ENCODE results near the gene COL2A1.

COL2A1 gene

GRCh38 chr12:47989666-47990065 lies 14.6 kb downstream of the COL2A1 start:
- ATAC-seq, result no peak
- TF ChIP-seq PPARA (CRISPR knock-in tag; IDR thresholded peaks at IDR 0.05; ENCODE audit: borderline replicate concordance), result no peak
- TF ChIP-seq BACH2 (CRISPR knock-in tag; IDR thresholded peaks at IDR 0.05; ENCODE audit: borderline replicate concordance), result no peak
- no peak for TF ChIP-seq RARB (CRISPR knock-in tag; IDR thresholded peaks at IDR 0.05)
- TF ChIP-seq ZC3H10 (CRISPR knock-in tag; IDR thresholded peaks at IDR 0.05), result no peak
- no peak for TF ChIP-seq ZNF8 (CRISPR knock-in tag; IDR thresholded peaks at IDR 0.05)
- no peak for TF ChIP-seq CSRNP3 (CRISPR knock-in tag; IDR thresholded peaks at IDR 0.05)
- no peak for TF ChIP-seq OSR1 (CRISPR knock-in tag; IDR thresholded peaks at IDR 0.05)
- no peak for TF ChIP-seq TCF4 (CRISPR knock-in tag; IDR thresholded peaks at IDR 0.05; ENCODE audit: borderline replicate concordance)
- TF ChIP-seq ESRRG (CRISPR knock-in tag; IDR thresholded peaks at IDR 0.05), result no peak
- no peak for TF ChIP-seq PATZ1 (CRISPR knock-in tag; IDR thresholded peaks at IDR 0.05; ENCODE audit: borderline replicate concordance)
- no peak for TF ChIP-seq CREB5 (CRISPR knock-in tag; IDR thresholded peaks at IDR 0.05; ENCODE audit: low read depth)
- TF ChIP-seq ISL1 (CRISPR knock-in tag; IDR thresholded peaks at IDR 0.05), result no peak
- no peak for TF ChIP-seq ZNF565 (CRISPR knock-in tag; conservative IDR thresholded peaks at IDR 0.05; ENCODE audit: low read depth)
- no peak for TF ChIP-seq CSDC2 (CRISPR knock-in tag; IDR thresholded peaks at IDR 0.05)
- no peak for TF ChIP-seq GLIS3 (CRISPR knock-in tag; IDR thresholded peaks at IDR 0.05)

- TF ChIP-seq CREB5 (CRISPR knock-in tag; IDR thresholded peaks at IDR 0.05; ENCODE audit: low read depth) (no peak), POU6F1 (CRISPR knock-in tag; IDR thresholded peaks at IDR 0.05; ENCODE audit: borderline replicate concordance, low read depth) (no peak), CSRNP3 (CRISPR knock-in tag; IDR thresholded peaks at IDR 0.05) (no peak), TOX (CRISPR knock-in tag; IDR thresholded peaks at IDR 0.05; ENCODE audit: borderline replicate concordance) (no peak), ZNF565 (CRISPR knock-in tag; conservative IDR thresholded peaks at IDR 0.05; ENCODE audit: low read depth) (no peak), OSR1 (CRISPR knock-in tag; IDR thresholded peaks at IDR 0.05) (no peak), ZC3H10 (CRISPR knock-in tag; IDR thresholded peaks at IDR 0.05) (no peak), ARNTL (CRISPR knock-in tag; IDR thresholded peaks at IDR 0.05; ENCODE audit: borderline replicate concordance, low read depth) (no peak), ZNF70 (CRISPR knock-in tag; IDR thresholded peaks at IDR 0.05) (no peak), TSHZ2 (CRISPR knock-in tag; IDR thresholded peaks at IDR 0.05) (no peak), RARB (CRISPR knock-in tag; IDR thresholded peaks at IDR 0.05) (no peak), BACH2 (CRISPR knock-in tag; IDR thresholded peaks at IDR 0.05; ENCODE audit: borderline replicate concordance) (no peak), PPARA (CRISPR knock-in tag; IDR thresholded peaks at IDR 0.05; ENCODE audit: borderline replicate concordance) (no peak), GLIS3 (CRISPR knock-in tag; IDR thresholded peaks at IDR 0.05) (no peak), ZNF8 (CRISPR knock-in tag; IDR thresholded peaks at IDR 0.05) (no peak), TCF4 (CRISPR knock-in tag; IDR thresholded peaks at IDR 0.05; ENCODE audit: borderline replicate concordance) (no peak), ISL1 (CRISPR knock-in tag; IDR thresholded peaks at IDR 0.05) (no peak), CSDC2 (CRISPR knock-in tag; IDR thresholded peaks at IDR 0.05) (no peak)
- ATAC-seq, result no peak
Observed at GRCh38 chr12:47989023-47989417, 15.3 kb downstream of the COL2A1 start.
